ENCODE data around the gene FCF1. TPM values are rescaled to one million over a fixed set of nuclear protein-coding genes. Genes with fewer than 3 reads are reported as not detected.

FCF1 gene
- total and polyA plus RNA-seq, 9 of the 15 experiments (the other 6 are each of a cell fraction or from before 2014, with no cell fraction given): 6.8 to 91.9 (median 40.0) TPM

- ChIA-PET CTCF (ENCODE audit: low intra/inter-chr PET ratio) (no interaction called here), POLR2A (interaction anchor here (0.6 kb wide), 1 partner anchor 104 kb away, joined by 3 read pairs; no protein-coding TSS in a partner anchor)
- H3K4me3 ChIP-seq: no peak overlapping the region
- no peak overlapping the region for H3K9ac ChIP-seq (ENCODE audit: insufficient read depth in 1 of 2, low read depth in 2 of 2, low read length in 2 of 2)
- no peak overlapping the region for H3K27ac ChIP-seq (ENCODE audit: extremely low read depth, low read depth, low read length)
- H4K20me1 ChIP-seq (replicated peaks; ENCODE audit: control insufficient read depth, insufficient read depth, low read length): no peaks in the 10 kb centered on the region
- no peak for ATAC-seq
- no peaks in the 10 kb centered on the region for H3K4me1 ChIP-seq (replicated peaks in 1 of 2; ENCODE audit: control insufficient read depth in 2 of 2, insufficient read depth in 2 of 2, low read length in 2 of 2)
- H3K9me3 ChIP-seq (replicated peaks; ENCODE audit: control insufficient read depth, insufficient read depth, low read depth, low read length): no peaks in the 10 kb centered on the region
- H3K36me3 ChIP-seq (ENCODE audit: control insufficient read depth, insufficient read depth, low read length): peaks cover 76% of the 10 kb centered on the region
- BruUV-seq (replicated peaks): no TSS peak
- H3K27me3 ChIP-seq (ENCODE audit: control insufficient read depth in 2 of 2, insufficient read depth in 2 of 2, low read length in 2 of 2): no peaks in the 10 kb centered on the region
- intact Hi-C loops (cut with micrococcal nuclease) (no loop called here), in situ Hi-C loops (cut with MboI) (no loop called here)
- H3K79me2 ChIP-seq (ENCODE audit: control insufficient read depth, insufficient read depth, low read length): no peaks in the 10 kb centered on the region
- H3K9me1 ChIP-seq (ENCODE audit: control insufficient read depth, insufficient read depth, low read length): no peaks in the 10 kb centered on the region
- no peak overlapping the region for H2AFZ ChIP-seq (ENCODE audit: low read depth, low read length)
- no peak overlapping the region for H3K4me2 ChIP-seq (ENCODE audit: insufficient read depth, low read length)
- 95% methylated on average over 9 of the region's 10 CpGs for WGBS (ENCODE audit: insufficient coverage, low coverage, missing lambda C conversion rate)
- DNase-seq (ENCODE audit: extremely low read depth in 1 of 4, low spot score in 3 of 4): no peak
- FAIRE-seq: no peak
- no peak for TF ChIP-seq MLLT1 (IDR thresholded peaks at IDR 0.05)
- no peak for TF ChIP-seq ARID1B (IDR thresholded peaks at IDR 0.05)
- TF ChIP-seq SRSF3 (IDR thresholded peaks at IDR 0.05; ENCODE audit: insufficient read depth, low read length): no peak
- TF ChIP-seq PHF21A (IDR thresholded peaks at IDR 0.05; ENCODE audit: borderline replicate concordance, low read depth): no peak
- TF ChIP-seq KDM5B (IDR thresholded peaks at IDR 0.05; ENCODE audit: insufficient replicate concordance, low read depth, low read length): no peak
- TF ChIP-seq ZNF764 (CRISPR knock-in tag; IDR thresholded peaks at IDR 0.05; ENCODE audit: low read depth): no peak
- no peak for TF ChIP-seq NRF1 (conservative IDR thresholded peaks at IDR 0.05 in 1 of 2, IDR thresholded peaks at IDR 0.05 in 1 of 2)
These were observed 43.1 kb upstream of the FCF1 start for GRCh38 chr14:74669846-74670245.
